Measurements from ENCODE around the gene ST6GAL2. TPM values are rescaled to one million over a fixed set of nuclear protein-coding genes. Genes with fewer than 3 reads are reported as not detected.

Gene ST6GAL2
- total RNA-seq, 1 experiment from 2014 or later: not detected

GRCh38 chr2:106863387-106863786, 22.6 kb downstream of the ST6GAL2 start:
- no peaks in the 10 kb centered on the region for H3K36me3 Mint-ChIP-seq (ENCODE audit: insufficient read depth, unreplicated experiment)
- no peak for TF ChIP-seq CTCF (IDR thresholded peaks at IDR 0.05; ENCODE audit: unreplicated experiment)
- no peaks in the 10 kb centered on the region for H3K4me1 Mint-ChIP-seq (ENCODE audit: low read depth, unreplicated experiment)
- H3K27ac Mint-ChIP-seq (ENCODE audit: unreplicated experiment): no peak overlapping the region
- CTCF ChIA-PET: no interaction called here
- no TSS peak for BruUV-seq (replicated peaks)
- H3K9me3 Mint-ChIP-seq (ENCODE audit: low read depth, unreplicated experiment): peaks cover 6% of the 10 kb centered on the region
- H3K27me3 Mint-ChIP-seq (ENCODE audit: unreplicated experiment): no peaks in the 10 kb centered on the region
- no peak for DNase-seq
- H3K4me3 Mint-ChIP-seq (ENCODE audit: low read depth, unreplicated experiment): no peak overlapping the region
- intact Hi-C loops (cut with micrococcal nuclease; ENCODE audit: unreplicated experiment): no loop called here

- intact Hi-C loops (cut with micrococcal nuclease; ENCODE audit: unreplicated experiment): loop anchor here (5.0 kb wide), 1 partner anchor 222 kb away; no protein-coding TSS in a partner anchor
- Mint-ChIP-seq H3K4me1 (ENCODE audit: low read depth, unreplicated experiment) (no peaks in the 10 kb centered on the region), H3K4me3 (ENCODE audit: low read depth, unreplicated experiment) (no peak overlapping the region), H3K9me3 (ENCODE audit: low read depth, unreplicated experiment) (peaks cover 2% of the 10 kb centered on the region), H3K36me3 (ENCODE audit: insufficient read depth, unreplicated experiment) (no peaks in the 10 kb centered on the region), H3K27me3 (ENCODE audit: unreplicated experiment) (no peaks in the 10 kb centered on the region), H3K27ac (ENCODE audit: unreplicated experiment) (no peak overlapping the region)
- DNase-seq: no peak
- CTCF ChIA-PET: interaction anchor here (0.5 kb wide), 1 partner anchor 310 kb away, joined by 9 read pairs; no protein-coding TSS in a partner anchor
- no peak for TF ChIP-seq CTCF (IDR thresholded peaks at IDR 0.05; ENCODE audit: unreplicated experiment)
- no TSS peak for BruUV-seq (replicated peaks)
Measured at GRCh38 chr2:106859498-106859897, 26.5 kb downstream of the ST6GAL2 start.

- Mint-ChIP-seq H3K27me3 (ENCODE audit: unreplicated experiment) (no peaks in the 10 kb centered on the region), H3K36me3 (ENCODE audit: insufficient read depth, unreplicated experiment) (no peaks in the 10 kb centered on the region), H3K4me1 (ENCODE audit: low read depth, unreplicated experiment) (no peaks in the 10 kb centered on the region), H3K27ac (ENCODE audit: unreplicated experiment) (no peak overlapping the region), H3K4me3 (ENCODE audit: low read depth, unreplicated experiment) (no peak overlapping the region), H3K9me3 (ENCODE audit: low read depth, unreplicated experiment) (peaks cover 2% of the 10 kb centered on the region)
- no TSS peak for BruUV-seq (replicated peaks)
- intact Hi-C loops (cut with micrococcal nuclease; ENCODE audit: unreplicated experiment): loop anchor here (5.0 kb wide), 1 partner anchor 222 kb away; no protein-coding TSS in a partner anchor
- no peak for TF ChIP-seq CTCF (IDR thresholded peaks at IDR 0.05; ENCODE audit: unreplicated experiment)
- DNase-seq: no peak
- CTCF ChIA-PET: no interaction called here
Measured at GRCh38 chr2:106858810-106859209, 27.2 kb downstream of the ST6GAL2 start.

GRCh38 chr2:106857882-106858478, 28.0 kb downstream of the ST6GAL2 start:
- no TSS peak for BruUV-seq (replicated peaks)
- no peak for TF ChIP-seq CTCF (IDR thresholded peaks at IDR 0.05; ENCODE audit: unreplicated experiment)
- CTCF ChIA-PET: no interaction called here
- no peaks in the 10 kb centered on the region for H3K36me3 Mint-ChIP-seq (ENCODE audit: insufficient read depth, unreplicated experiment)
- no peaks in the 10 kb centered on the region for H3K27me3 Mint-ChIP-seq (ENCODE audit: unreplicated experiment)
- no peaks in the 10 kb centered on the region for H3K4me1 Mint-ChIP-seq (ENCODE audit: low read depth, unreplicated experiment)
- no peak overlapping the region for H3K27ac Mint-ChIP-seq (ENCODE audit: unreplicated experiment)
- no peak for DNase-seq
- no peak overlapping the region for H3K4me3 Mint-ChIP-seq (ENCODE audit: low read depth, unreplicated experiment)
- H3K9me3 Mint-ChIP-seq (ENCODE audit: low read depth, unreplicated experiment): peaks cover 5% of the 10 kb centered on the region
- intact Hi-C loops (cut with micrococcal nuclease; ENCODE audit: unreplicated experiment): loop anchor here (5.0 kb wide), 1 partner anchor 221 kb away; no protein-coding TSS in a partner anchor

Data from Calu3 (cell line).